H1 (cell line): ENCODE results near the gene EEF2. TPM values are rescaled to one million over a fixed set of nuclear protein-coding genes. Genes with fewer than 3 reads are reported as not detected.

Experiments
- CTCF ChIA-PET: fragments of 300-600 bp; sonication (Branson Sonifier 250); formaldehyde crosslinking; loops from one replicate; lab custom pipeline; 2021; ENCODE audit not compliant: partially characterized antibody; lab: Charles Lee
- POLR2A ChIA-PET: fragments of 300-600 bp; sonication (Branson Sonifier 250); formaldehyde crosslinking; loops from one replicate; lab custom pipeline; 2021; ENCODE audit warnings: inconsistent platforms; ENCODE audit not compliant: partially characterized antibody; lab: Charles Lee
- DNase-seq, 2 experiments: peaks; one replicate each; pipeline versions ENCODE4 v3.0.0 to v3.0.0-alpha.2; 2010 to 2022; ENCODE audit warnings: low spot score in 2 of 2, low read depth in 1 of 2, mixed read lengths in 1 of 2
- FAIRE-seq: peaks from 2 replicates; lab custom pipeline; 2011; peaks lifted over from hg19 to GRCh38; lab: Jason Lieb, UNC
- H2AFZ ChIP-seq: 2 replicates; pipeline ENCODE4 v1.8.1; 2012; ENCODE audit warnings: low read length, inconsistent platforms
- H2AK5ac ChIP-seq: 2 replicates; pipeline ENCODE4 v1.6.1; 2013; ENCODE audit warnings: low read depth, low read length
- H2BK120ac ChIP-seq: replicated peaks from 2 replicates; pipeline ENCODE3; 2013; ENCODE audit warnings: low read depth, low read length, inconsistent platforms
- H2BK12ac ChIP-seq: 2 replicates; pipeline ENCODE4 v1.6.1; 2013; ENCODE audit warnings: low read depth, low read length
- H2BK15ac ChIP-seq: 2 replicates; pipeline ENCODE4 v1.6.1; 2013; ENCODE audit warnings: low read length
- H2BK20ac ChIP-seq: 2 replicates; pipeline ENCODE4 v1.6.1; 2013; ENCODE audit warnings: low read length
- H2BK5ac ChIP-seq: 2 replicates; pipeline ENCODE4 v1.6.1; 2013; ENCODE audit warnings: low read depth, low read length
- H3K14ac ChIP-seq: 2 replicates; pipeline ENCODE4 v1.6.1; 2013; ENCODE audit warnings: inconsistent platforms; ENCODE audit not compliant: insufficient read length
- H3K18ac ChIP-seq: 2 replicates; pipeline ENCODE4 v1.6.1; 2013; ENCODE audit warnings: low read length; ENCODE audit errors: extremely low read depth
- H3K23ac ChIP-seq: 2 replicates; pipeline ENCODE4 v1.6.1; 2013; ENCODE audit warnings: inconsistent platforms; ENCODE audit not compliant: insufficient read length
- H3K23me2 ChIP-seq: 2 replicates; pipeline ENCODE4 v1.6.1; 2013; ENCODE audit warnings: low read depth, low read length
- H3K27ac ChIP-seq: 2 replicates; pipeline ENCODE4 v1.6.1; 2011; ENCODE audit warnings: low read depth, low read length, inconsistent platforms
- H3K27me3 ChIP-seq, 4 experiments: replicated peaks in 1 of 4; 1 replicate in 1 of 4; 2 replicates in 3 of 4; pipeline versions ENCODE4 v1.6.1 to v1.8.1; 2011 to 2013; ENCODE audit warnings: low read length in 3 of 4, mild to moderate bottlenecking in 3 of 4, inconsistent platforms in 2 of 4, mixed read lengths in 2 of 4, moderate library complexity in 1 of 4; ENCODE audit not compliant: control insufficient read depth in 3 of 4, insufficient read depth in 3 of 4; ENCODE audit errors: extremely low read depth in 1 of 4
- H3K36me3 ChIP-seq, 4 experiments: 2 replicates each; pipeline versions ENCODE4 v1.6.1 to v1.8.1; 2011 to 2013; ENCODE audit warnings: mild to moderate bottlenecking in 4 of 4, low read length in 3 of 4, moderate library complexity in 2 of 4, control low read depth in 1 of 4, inconsistent platforms in 1 of 4; ENCODE audit not compliant: insufficient read depth in 4 of 4, control insufficient read depth in 2 of 4
- H3K4ac ChIP-seq: replicated peaks from 2 replicates; pipeline ENCODE3; 2013; ENCODE audit warnings: low read length, low read depth, mixed read lengths, inconsistent platforms; ENCODE audit not compliant: insufficient read length
- H3K4me1 ChIP-seq, 4 experiments: replicated peaks in 1 of 4; 1 replicate in 1 of 4; 2 replicates in 3 of 4; pipeline versions ENCODE4 v1.6.1 to v1.8.1; 2011 to 2013; ENCODE audit warnings: low read length in 3 of 4, inconsistent platforms in 2 of 4, mixed read lengths in 1 of 4; ENCODE audit not compliant: insufficient read depth in 4 of 4, control insufficient read depth in 3 of 4
- H3K4me2 ChIP-seq, 2 experiments: 2 replicates each; pipeline versions ENCODE4 v1.6.1 to v1.8.1; 2011 to 2013; ENCODE audit warnings: low read depth in 2 of 2, low read length in 2 of 2, control low read depth in 1 of 2, inconsistent platforms in 1 of 2, mild to moderate bottlenecking in 1 of 2; ENCODE audit not compliant: insufficient read depth in 1 of 2
- H3K4me3 ChIP-seq, 4 experiments: fragments of 200-600, 300-600 bp in 1 of 4; sonication (generic), shearing (Covaris generic), sonication (Bioruptor Twin) in 1 of 4; 2 replicates each; pipeline versions ENCODE4 v1.5.1 to v1.8.1; 2011 to 2016; ENCODE audit warnings: low read length in 4 of 4, low read depth in 3 of 4, control low read depth in 2 of 4, inconsistent platforms in 2 of 4, mild to moderate bottlenecking in 2 of 4, mixed read lengths in 1 of 4, moderate library complexity in 1 of 4; ENCODE audit not compliant: insufficient read depth in 2 of 4; ENCODE audit errors: extremely low read depth in 1 of 4
- H3K56ac ChIP-seq: replicated peaks from 2 replicates; pipeline ENCODE3; 2013; ENCODE audit warnings: low read depth, mild to moderate bottlenecking, mixed read lengths, low read length, inconsistent platforms; ENCODE audit not compliant: insufficient read length
- H3K79me1 ChIP-seq: 2 replicates; pipeline ENCODE4 v1.6.1; 2013; ENCODE audit warnings: low read depth, low read length, control low read depth
- H3K79me2 ChIP-seq, 2 experiments: 2 replicates each; pipeline versions ENCODE4 v1.6.1 to v1.8.1; 2012 to 2013; ENCODE audit warnings: low read length in 2 of 2, mild to moderate bottlenecking in 2 of 2, inconsistent platforms in 1 of 2; ENCODE audit not compliant: insufficient read depth in 2 of 2, control insufficient read depth in 1 of 2
- H3K9ac ChIP-seq, 4 experiments: replicated peaks in 1 of 4; 1 replicate in 1 of 4; 2 replicates in 3 of 4; pipeline versions ENCODE4 v1.6.1 to v1.8.1; 2011 to 2013; ENCODE audit warnings: low read depth in 3 of 4, low read length in 3 of 4, control low read depth in 2 of 4, mild to moderate bottlenecking in 2 of 4, moderate library complexity in 2 of 4, inconsistent platforms in 1 of 4; ENCODE audit errors: extremely low read depth in 1 of 4
- H3K9me3 ChIP-seq, 2 experiments: 2 replicates each; pipeline versions ENCODE4 v1.6.1 to v1.8.1; 2012 to 2013; ENCODE audit warnings: mild to moderate bottlenecking in 2 of 2, moderate library complexity in 2 of 2, control low read depth in 1 of 2, inconsistent platforms in 1 of 2, low read depth in 1 of 2, low read length in 1 of 2, mixed read lengths in 1 of 2; ENCODE audit not compliant: insufficient read depth in 2 of 2
- H4K20me1 ChIP-seq, 2 experiments: replicated peaks in 1 of 2; 2 replicates each; pipeline versions ENCODE3 to v1.8.1; 2011 to 2013; ENCODE audit warnings: inconsistent platforms in 2 of 2, low read length in 2 of 2, mild to moderate bottlenecking in 1 of 2; ENCODE audit not compliant: insufficient read depth in 2 of 2, control insufficient read depth in 1 of 2
- H4K5ac ChIP-seq: 2 replicates; pipeline ENCODE4 v1.6.1; 2013; ENCODE audit warnings: low read length, low read depth, mixed read lengths, inconsistent platforms; ENCODE audit not compliant: insufficient read length
- H4K8ac ChIP-seq: 2 replicates; pipeline ENCODE4 v1.8.0; 2013; ENCODE audit warnings: mild to moderate bottlenecking, moderate library complexity, low read length, inconsistent platforms; ENCODE audit not compliant: insufficient read depth; ENCODE audit errors: extremely low read depth
- H4K91ac ChIP-seq: replicated peaks from 2 replicates; pipeline ENCODE3; 2013; ENCODE audit warnings: low read length, mixed read lengths, inconsistent platforms; ENCODE audit not compliant: insufficient read length
- NANOG ChIP-seq: IDR thresholded peaks from 2 replicates; pipeline ENCODE4 v1.6.1; 2011; ENCODE audit warnings: low read length, low read depth, mild to moderate bottlenecking, inconsistent platforms; ENCODE audit not compliant: insufficient read depth, poor library complexity, severe bottlenecking
- SUZ12 ChIP-seq: fragments of 200-600 bp; sonication (generic); IDR thresholded peaks from 2 replicates; pipeline ENCODE4 v1.6.1; 2012; ENCODE audit warnings: mild to moderate bottlenecking, inconsistent platforms, low read length, moderate library complexity, mixed read lengths
- WGBS, 2 experiments: shearing (Covaris generic) in 1 of 2; methylation state at CpG; one replicate each; pipeline versions ENCODE4 v1.1.6 to v1.1.7; 2013 to 2015; ENCODE audit warnings: low lambda C conversion rate in 2 of 2, mixed read lengths in 2 of 2, inconsistent platforms in 1 of 2, low coverage in 1 of 2, missing lambda C conversion rate in 1 of 2; ENCODE audit not compliant: insufficient replicate concordance in 2 of 2, insufficient coverage in 1 of 2, insufficient read length in 1 of 2; ENCODE audit errors: extremely low coverage in 1 of 2, missing lambda C conversion rate in 1 of 2; 5-methylcytosine and 5-hydroxymethylcytosine counted together
- polyA plus RNA-seq, 7 experiments: library from polyadenylated mRNA; depleted of rRNA in 3 of 7; stranded (reverse) in 5 of 7; unstranded in 2 of 7; fragments of >200 nt in 5 of 7; fragments of 200-250 nt in 2 of 7; gene quantifications; 1 replicate in 5 of 7; 2 replicates in 1 of 7; 4 replicates in 1 of 7; pipeline versions ENCODE4 v1.2.1 to v1.2.3, GENCODE V29; 2011 to 2013; ENCODE audit warnings: missing spikeins in 2 of 7, mixed read lengths in 2 of 7
- total RNA-seq: library from RNA; stranded (reverse); fragmentation: NEBNext Ultra II Directional; extraction: Animal tissue kit (Norgen Biotek cat#: 25700); gene quantifications from 2 replicates; pipeline ENCODE4 v1.2.1, GENCODE V29; 2021

EEF2 gene
- total and polyA plus RNA-seq, 2 of the 8 experiments (the other 6 are each of a cell fraction or from before 2014, with no cell fraction given), result 1,554 to 3,380 TPM

- WGBS, 2 experiments, result 95% methylated on average over 26 of the region's 27 CpGs; no CpG with 5 or more reads in 1 of the 2 experiments
- CTCF ChIA-PET, result no interaction called here
These were observed 27.1 kb upstream of the EEF2 start for GRCh38 chr19:4012092-4012974.

More at GRCh38 chr19:4012092-4012974, 27.1 kb upstream of the EEF2 start:
- no peak for TF ChIP-seq SUZ12
- TF ChIP-seq NANOG, result no peak
- Histone ChIP-seq H3K9me3 (no peaks in the 10 kb centered on the region), H3K9ac (no peak overlapping the region), H4K5ac (no peak overlapping the region), H3K14ac (no peak overlapping the region), H2BK5ac (no peak overlapping the region), H2BK12ac (no peak overlapping the region), H3K27me3 (no peaks in the 10 kb centered on the region), H3K56ac (no peak overlapping the region), H3K18ac (no peak overlapping the region), H4K20me1 (peaks cover 33 to 43% of the 10 kb centered on the region in 2 experiments), H2BK20ac (no peak overlapping the region), H3K4ac (no peak overlapping the region), H3K23me2 (peaks cover 5% of the 10 kb centered on the region), H2AFZ (no peak overlapping the region), H3K79me1 (peaks cover 22% of the 10 kb centered on the region), H3K4me1 (peaks cover 3 to 12% (median 5%) of the 10 kb centered on the region in 4 experiments; a peak in 6 of 7 replicates), H3K23ac (no peak overlapping the region), H3K79me2 (peaks cover 17 to 71% of the 10 kb centered on the region in 2 experiments), H2BK15ac (no peak overlapping the region), H4K8ac (peak overlapping the region; percentile 20; the same call in 1 of the 2 replicates), H3K36me3 (peaks cover 0 to 26% (median 7%) of the 10 kb centered on the region in 4 experiments; a peak in 5 of 8 replicates), H2BK120ac (no peak overlapping the region), H2AK5ac (no peak overlapping the region), H3K4me3 (no peak overlapping the region), H3K4me2 (no peak overlapping the region), H3K27ac (no peak overlapping the region), H4K91ac (no peak overlapping the region)
- FAIRE-seq, result no peak
- POLR2A ChIA-PET, result interaction anchor here (1.4 to 2.4 kb wide), 3 partner anchors 24 to 37 kb away, joined by 4 to 12 read pairs (median 4); partner anchors contain the start of gene EEF2
- no peak for DNase-seq
